GM10266 (cell line): ENCODE data around the gene SHISA5.
"Not testable (repeated sequence)": the region's sequence is repeated elsewhere in the genome, so short reads cannot be mapped to it uniquely, and the experiment has no call there.

Experiments used
- DNase-seq: peaks from one replicate; pipeline ENCODE4 v3.0.0; 2012; ENCODE audit errors: extremely low spot score
- CTCF ChIP-seq: IDR thresholded peaks from 2 replicates; pipeline ENCODE4 v1.5.1; 2012; ENCODE audit warnings: mild to moderate bottlenecking, low read depth; ENCODE audit not compliant: control insufficient read depth, insufficient read depth; ENCODE audit errors: missing control alignments

The SHISA5 gene

GRCh38 chr3:48504051-48504946, at the start of gene SHISA5:
TSS of gene SHISA5 (minus strand) at chr3:48504174. CDS start at chr3:48504094, 80 bp downstream.
- TF ChIP-seq CTCF = no peak
- peak; percentile 71 for DNase-seq

- DNase-seq = no peak
- no peak for TF ChIP-seq CTCF
These were observed 49.4 kb upstream of the SHISA5 start for GRCh38 chr3:48553361-48553760.

GRCh38 chr3:48552111-48552951, 48.4 kb upstream of the SHISA5 start:
- TF ChIP-seq CTCF = no peak
- DNase-seq = no peak

- not testable (repeated sequence) for DNase-seq
These were observed 47.7 kb upstream of the SHISA5 start for GRCh38 chr3:48551651-48552050.

GRCh38 chr3:48548729-48549705, 45.0 kb upstream of the SHISA5 start:
- peak; percentile 92 for TF ChIP-seq CTCF
- peak; percentile 71 for DNase-seq

GRCh38 chr3:48548126-48548525, 44.2 kb upstream of the SHISA5 start:
- no peak for TF ChIP-seq CTCF
- no peak for DNase-seq
